Heart right ventricle (tissue), 16 donors: ENCODE measurements around the gene GALNTL6. TPM values are rescaled to one million over a fixed set of nuclear protein-coding genes. Genes with fewer than 3 reads are reported as not detected.

Experiments
- ATAC-seq, 8 donors: fragments of 200-7000 bp; cut with Tn5 transposase; one replicate each; pipeline ENCODE4 v1.9.1; 2020; ENCODE audit warnings: mild to moderate bottlenecking in 8 of 8, moderate library complexity in 8 of 8, moderate number of reproducible peaks in 1 of 8
- DNase-seq, 2 donors: peaks; one replicate each; pipeline ENCODE4 v3.0.0-alpha.2; 2020
- H3K27ac ChIP-seq, 10 donors: fragments of 200-600 bp; sonication (generic) in 2 of 10; one replicate each; pipeline versions ENCODE4 v1.5.0 to v1.8.0; 2020 to 2022; ENCODE audit warnings: mild to moderate bottlenecking in 3 of 10
- H3K27me3 ChIP-seq, 7 donors: fragments of 200-600 bp; one replicate each; pipeline ENCODE4 v1.8.0; 2021 to 2022; ENCODE audit warnings: mild to moderate bottlenecking in 2 of 7
- H3K36me3 ChIP-seq, 9 donors: fragments of 200-600 bp; sonication (generic) in 1 of 9; one replicate each; pipeline versions ENCODE4 v1.5.0 to v1.8.0; 2020 to 2022; ENCODE audit warnings: mild to moderate bottlenecking in 2 of 9
- H3K4me1 ChIP-seq, 9 donors: fragments of 200-600 bp; sonication (generic) in 1 of 9; one replicate each; pipeline versions ENCODE4 v1.5.0 to v1.8.0; 2020 to 2022; ENCODE audit warnings: mild to moderate bottlenecking in 4 of 9
- H3K4me3 ChIP-seq, 10 donors: fragments of 200-600 bp; sonication (generic) in 2 of 10; one replicate each; pipeline versions ENCODE4 v1.5.0 to v1.8.0; 2020 to 2022; ENCODE audit warnings: mild to moderate bottlenecking in 7 of 10, moderate library complexity in 2 of 10
- H3K9me3 ChIP-seq, 11 donors: fragments of 200-600 bp in 10 of 11; sonication (generic) in 2 of 11; one replicate each; pipeline versions ENCODE4 v1.5.0 to v1.8.0; 2013 to 2022; ENCODE audit warnings: mild to moderate bottlenecking in 2 of 11, control low read depth in 1 of 11, moderate library complexity in 1 of 11
- intact Hi-C, 10 donors: fragments of 100-400 bp; cut with DNase I; formaldehyde crosslinking; loops; one replicate each; pipeline versions ENCODE4 v1.11.1 to v1.14.2; 2022
- polyA plus RNA-seq, 2 donors: library from polyadenylated mRNA; stranded (reverse); fragments of 200-250 nt; gene quantifications; one replicate each; pipeline ENCODE4 v1.2.3, GENCODE V29; 2013
- total RNA-seq, 10 donors: library from RNA; stranded (reverse); fragmentation: NEBNext Ultra II Directional in 3 of 10; extraction: Animal tissue kit (Norgen Biotek cat#: 25700) in 3 of 10; gene quantifications; one replicate each; pipeline versions ENCODE4 v1.2.1 to v1.2.4, GENCODE V29; 2021 to 2023
- TF ChIP-seq, protein P1 (sequence below), 9 donors: fragments of 200-600 bp; sonication (generic) in 2 of 9; IDR thresholded peaks; one replicate each; pipeline versions ENCODE4 v1.5.0 to v1.8.0; 2021 to 2022; ENCODE audit warnings: antibody characterized with exemption in 9 of 9, mild to moderate bottlenecking in 5 of 9, moderate library complexity in 1 of 9
- donor health status: Arrhythmogenic right ventricular cardiomyopathy.
- donor health status: ischemic (EF 13 %, LVEDD 7.1; RV severe dilation, severe dysfunction).
- donor health status: healthy with polysubstance abuse.
- donor health status: DM: no; HTN: yes; CAD: no.
- donor health status: DM: no; HTN: no; CAD: no.
- donor health status: ischemic (EF 25% LVEDD 6.9; RV normal size, moderate dysfunction).
- donor health status: ischemic (EF 25% LVEDD 5.7; RV mildly dilated, moderate dysfunction).
- donor health status: healthy.
- donor health status: DM: yes; HTN: yes; CAD: no.
- donor health status: Ischemic cardiomyopathy.
- donor health status: ischemic (EF 35%, LVEDD 5.7; RV mildly dilated, moderate dysfunction).
- donor health status: nonischemic (EF 11% LVEDD 7.7; RV severe dilation, severe dysfunction).
- donor health status: DM: yes; HTN: yes; CAD: no.
- donor health status: PGD.
- donor health status: ischemic (EF 29% LVEDD 5.4; RV normal size, mild dysfunction).
- donor health status: nonischemic (EF 23%, LVEDD 6.1; RV moderate dilation, normal function).

The GALNTL6 gene
- total and polyA plus RNA-seq, 12 donors: 0.14 to 2.6 (median 0.49) TPM; not detected in 6

DNA sequence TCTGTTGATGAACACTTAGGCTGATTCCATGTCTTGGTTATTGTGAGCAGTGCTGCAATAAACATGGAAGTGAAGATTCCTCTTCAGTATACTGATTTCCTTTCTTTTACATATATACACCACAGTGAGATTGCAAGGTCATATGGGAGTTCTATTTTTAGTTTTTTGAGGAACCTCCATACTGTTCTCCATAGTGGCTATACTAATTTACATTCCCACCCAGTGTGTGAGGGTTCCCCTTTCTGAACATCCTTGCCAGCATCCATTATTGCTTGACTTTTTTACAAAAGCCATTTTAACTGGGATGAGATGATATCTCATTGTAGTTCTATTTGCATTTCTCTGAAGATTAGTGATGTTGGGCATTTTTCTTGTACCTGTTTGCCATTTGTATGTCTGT is 1274.9 kb downstream of the GALNTL6 start:
- H3K36me3 ChIP-seq: no peaks in the 10 kb centered on the region
- H3K9me3 ChIP-seq: peaks cover 0 to 4% (median 0%) of the 10 kb centered on the region in 11 donors
- peaks cover 0 to 4% (median 0%) of the 10 kb centered on the region in 7 donors for H3K27me3 ChIP-seq
- no peak for DNase-seq
- TF ChIP-seq, protein P1, sequence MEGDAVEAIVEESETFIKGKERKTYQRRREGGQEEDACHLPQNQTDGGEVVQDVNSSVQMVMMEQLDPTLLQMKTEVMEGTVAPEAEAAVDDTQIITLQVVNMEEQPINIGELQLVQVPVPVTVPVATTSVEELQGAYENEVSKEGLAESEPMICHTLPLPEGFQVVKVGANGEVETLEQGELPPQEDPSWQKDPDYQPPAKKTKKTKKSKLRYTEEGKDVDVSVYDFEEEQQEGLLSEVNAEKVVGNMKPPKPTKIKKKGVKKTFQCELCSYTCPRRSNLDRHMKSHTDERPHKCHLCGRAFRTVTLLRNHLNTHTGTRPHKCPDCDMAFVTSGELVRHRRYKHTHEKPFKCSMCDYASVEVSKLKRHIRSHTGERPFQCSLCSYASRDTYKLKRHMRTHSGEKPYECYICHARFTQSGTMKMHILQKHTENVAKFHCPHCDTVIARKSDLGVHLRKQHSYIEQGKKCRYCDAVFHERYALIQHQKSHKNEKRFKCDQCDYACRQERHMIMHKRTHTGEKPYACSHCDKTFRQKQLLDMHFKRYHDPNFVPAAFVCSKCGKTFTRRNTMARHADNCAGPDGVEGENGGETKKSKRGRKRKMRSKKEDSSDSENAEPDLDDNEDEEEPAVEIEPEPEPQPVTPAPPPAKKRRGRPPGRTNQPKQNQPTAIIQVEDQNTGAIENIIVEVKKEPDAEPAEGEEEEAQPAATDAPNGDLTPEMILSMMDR (IDR thresholded peaks at IDR 0.05): no peak
- intact Hi-C loops: no loop called here
- no peaks in the 10 kb centered on the region for H3K4me1 ChIP-seq
- ATAC-seq: no peak
- H3K27ac ChIP-seq: no peak overlapping the region
- H3K4me3 ChIP-seq: no peak overlapping the region
